Measurements from ENCODE around the gene WT1.

DNA sequence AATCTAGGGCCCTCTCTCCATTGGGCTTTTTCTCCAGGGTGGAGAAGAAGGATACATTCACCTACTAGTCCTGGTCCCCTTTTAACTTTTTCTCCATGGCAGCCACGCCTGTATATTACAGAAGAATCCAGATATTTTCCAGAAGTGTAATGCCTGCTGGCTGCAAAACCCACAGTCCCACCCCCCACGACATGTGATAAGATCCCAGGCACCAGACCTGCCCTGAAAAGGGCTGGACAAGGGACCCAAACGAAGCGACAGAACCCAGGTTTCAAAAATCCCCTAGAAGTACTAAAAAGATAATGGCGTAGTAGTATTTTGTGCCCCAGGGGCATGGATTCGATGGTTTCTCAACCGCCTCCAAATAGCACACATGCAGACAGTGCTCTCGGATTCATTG is 2.8 kb downstream of the WT1 start:
- TF ChIP-seq FOXA1 (IDR thresholded peaks at IDR 0.05) (no peak), RAD21 (IDR thresholded peaks at IDR 0.05) (no peak), EGR1 (IDR thresholded peaks at IDR 0.05; ENCODE audit: low read depth in 2 of 2) (no peak), GABPA (IDR thresholded peaks at IDR 0.05 in 1 of 2, conservative IDR thresholded peaks at IDR 0.05 in 1 of 2) (no peak), TAF1 (conservative IDR thresholded peaks at IDR 0.05) (no peak), SP1 (IDR thresholded peaks at IDR 0.05) (no peak), RXRA (IDR thresholded peaks at IDR 0.05) (no peak), JUND (IDR thresholded peaks at IDR 0.05) (no peak), YY1 (IDR thresholded peaks at IDR 0.05) (no peak)
- TF ChIP-seq, protein P1, sequence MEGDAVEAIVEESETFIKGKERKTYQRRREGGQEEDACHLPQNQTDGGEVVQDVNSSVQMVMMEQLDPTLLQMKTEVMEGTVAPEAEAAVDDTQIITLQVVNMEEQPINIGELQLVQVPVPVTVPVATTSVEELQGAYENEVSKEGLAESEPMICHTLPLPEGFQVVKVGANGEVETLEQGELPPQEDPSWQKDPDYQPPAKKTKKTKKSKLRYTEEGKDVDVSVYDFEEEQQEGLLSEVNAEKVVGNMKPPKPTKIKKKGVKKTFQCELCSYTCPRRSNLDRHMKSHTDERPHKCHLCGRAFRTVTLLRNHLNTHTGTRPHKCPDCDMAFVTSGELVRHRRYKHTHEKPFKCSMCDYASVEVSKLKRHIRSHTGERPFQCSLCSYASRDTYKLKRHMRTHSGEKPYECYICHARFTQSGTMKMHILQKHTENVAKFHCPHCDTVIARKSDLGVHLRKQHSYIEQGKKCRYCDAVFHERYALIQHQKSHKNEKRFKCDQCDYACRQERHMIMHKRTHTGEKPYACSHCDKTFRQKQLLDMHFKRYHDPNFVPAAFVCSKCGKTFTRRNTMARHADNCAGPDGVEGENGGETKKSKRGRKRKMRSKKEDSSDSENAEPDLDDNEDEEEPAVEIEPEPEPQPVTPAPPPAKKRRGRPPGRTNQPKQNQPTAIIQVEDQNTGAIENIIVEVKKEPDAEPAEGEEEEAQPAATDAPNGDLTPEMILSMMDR (IDR thresholded peaks at IDR 0.05; ENCODE audit: low read depth, low read length, missing input control) = no peak
- TF ChIP-seq, protein P2, sequence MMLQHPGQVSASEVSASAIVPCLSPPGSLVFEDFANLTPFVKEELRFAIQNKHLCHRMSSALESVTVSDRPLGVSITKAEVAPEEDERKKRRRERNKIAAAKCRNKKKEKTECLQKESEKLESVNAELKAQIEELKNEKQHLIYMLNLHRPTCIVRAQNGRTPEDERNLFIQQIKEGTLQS (IDR thresholded peaks at IDR 0.05) = no peak
- TF ChIP-seq, protein P3, sequence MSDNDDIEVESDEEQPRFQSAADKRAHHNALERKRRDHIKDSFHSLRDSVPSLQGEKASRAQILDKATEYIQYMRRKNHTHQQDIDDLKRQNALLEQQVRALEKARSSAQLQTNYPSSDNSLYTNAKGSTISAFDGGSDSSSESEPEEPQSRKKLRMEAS (IDR thresholded peaks at IDR 0.05) = no peak

Data from liver (tissue), 3 donors.